CD14-positive monocyte (primary cell): ENCODE results near the gene MGME1. TPM values are rescaled to one million over a fixed set of nuclear protein-coding genes. Genes with fewer than 3 reads are reported as not detected.

Source experiments
- DNase-seq, 3 donors: peaks; one replicate each; pipeline ENCODE4 v3.0.0-alpha.2; 2011 to 2022
- H2AFZ ChIP-seq: 2 replicates; pipeline ENCODE4 v1.6.0; 2012; ENCODE audit warnings: mild to moderate bottlenecking, low read depth, low read length, inconsistent platforms; ENCODE audit not compliant: insufficient read depth, poor library complexity, severe bottlenecking
- H3K27ac ChIP-seq, 2 donors: 1 replicate in 1 of 2; 2 replicates in 1 of 2; pipeline ENCODE4 v1.5.1; 2012 to 2013; ENCODE audit warnings: low read length in 2 of 2, control low read depth in 1 of 2, inconsistent platforms in 1 of 2, low read depth in 1 of 2, mild to moderate bottlenecking in 1 of 2
- H3K27me3 ChIP-seq, 2 donors: one replicate each; pipeline versions ENCODE4 v1.6.0 to v1.6.1; 2011 to 2013; ENCODE audit warnings: low read length in 2 of 2; ENCODE audit not compliant: control insufficient read depth in 2 of 2, insufficient read depth in 2 of 2
- H3K36me3 ChIP-seq, 2 donors: replicated peaks in 1 of 2; 1 replicate in 1 of 2; 2 replicates in 1 of 2; pipeline versions ENCODE4 v1.5.1 to v1.6.1; 2012 to 2013; ENCODE audit warnings: low read length in 2 of 2, control low read depth in 1 of 2, inconsistent platforms in 1 of 2, mild to moderate bottlenecking in 1 of 2; ENCODE audit not compliant: insufficient read depth in 2 of 2, control insufficient read depth in 1 of 2
- H3K4me1 ChIP-seq, 2 donors: 1 replicate in 1 of 2; 2 replicates in 1 of 2; pipeline versions ENCODE4 v1.5.1 to v1.6.1; 2012 to 2013; ENCODE audit warnings: low read length in 2 of 2, control low read depth in 1 of 2, inconsistent platforms in 1 of 2, mild to moderate bottlenecking in 1 of 2, moderate library complexity in 1 of 2; ENCODE audit not compliant: insufficient read depth in 2 of 2, control insufficient read depth in 1 of 2
- H3K4me2 ChIP-seq: replicated peaks from 2 replicates; pipeline ENCODE3; 2012; ENCODE audit warnings: low read length, moderate library complexity, mild to moderate bottlenecking; ENCODE audit not compliant: poor library complexity, severe bottlenecking; ENCODE audit errors: extremely low read depth
- H3K4me3 ChIP-seq, 3 experiments: fragments of 200-600 bp in 1 of 3; sonication (generic) in 1 of 3; replicated peaks in 1 of 3; 1 replicate in 2 of 3; 2 replicates in 1 of 3; pipeline ENCODE4 v1.5.1; 2011 to 2013; ENCODE audit warnings: low read length in 3 of 3, mild to moderate bottlenecking in 3 of 3, control low read depth in 2 of 3, low read depth in 2 of 3, inconsistent platforms in 1 of 3, moderate library complexity in 1 of 3
- H3K79me2 ChIP-seq: 2 replicates; pipeline ENCODE4 v1.6.0; 2012; ENCODE audit warnings: mild to moderate bottlenecking, control low read depth, inconsistent platforms, low read length, moderate library complexity; ENCODE audit not compliant: insufficient read depth
- H3K9ac ChIP-seq: 2 replicates; pipeline ENCODE4 v1.6.0; 2017; ENCODE audit warnings: low read length, mild to moderate bottlenecking; ENCODE audit not compliant: insufficient read depth, poor library complexity, severe bottlenecking
- H3K9me3 ChIP-seq, 2 donors: replicated peaks in 1 of 2; 1 replicate in 1 of 2; 2 replicates in 1 of 2; pipeline versions ENCODE4 v1.5.1 to v1.6.1; 2012 to 2013; ENCODE audit warnings: low read length in 2 of 2, control low read depth in 1 of 2; ENCODE audit not compliant: control insufficient read depth in 1 of 2, insufficient read depth in 1 of 2
- H4K20me1 ChIP-seq: 2 replicates; pipeline ENCODE4 v1.6.0; 2012; ENCODE audit warnings: mild to moderate bottlenecking, low read length, control low read depth, moderate library complexity; ENCODE audit not compliant: insufficient read depth
- H3K27ac Mint-ChIP-seq, 7 donors: one replicate each; pipeline ENCODE4 v1.8.0; 2020; ENCODE audit warnings: mild to moderate bottlenecking in 7 of 7, mixed read lengths in 7 of 7, moderate library complexity in 6 of 7, inconsistent platforms in 2 of 7
- H3K27me3 Mint-ChIP-seq, 3 donors: one replicate each; pipeline ENCODE4 v1.8.0; 2021 to 2022; ENCODE audit warnings: low read depth in 3 of 3, mild to moderate bottlenecking in 3 of 3, mixed read lengths in 3 of 3, moderate library complexity in 3 of 3, inconsistent platforms in 1 of 3
- H3K36me3 Mint-ChIP-seq, 2 donors: one replicate each; pipeline ENCODE4 v1.8.0; 2020; ENCODE audit warnings: mixed read lengths in 2 of 2, inconsistent platforms in 1 of 2, mild to moderate bottlenecking in 1 of 2
- H3K4me1 Mint-ChIP-seq: one replicate; pipeline ENCODE4 v1.8.0; 2020; ENCODE audit warnings: mild to moderate bottlenecking, mixed read lengths
- H3K4me3 Mint-ChIP-seq, 2 donors: one replicate each; pipeline ENCODE4 v1.8.0; 2020; ENCODE audit warnings: mild to moderate bottlenecking in 2 of 2, mixed read lengths in 2 of 2, moderate library complexity in 1 of 2
- H3K9me3 Mint-ChIP-seq, 7 donors: one replicate each; pipeline ENCODE4 v1.8.0; 2020 to 2022; ENCODE audit warnings: mixed read lengths in 7 of 7, mild to moderate bottlenecking in 6 of 7, moderate library complexity in 6 of 7, inconsistent platforms in 2 of 7
- CTCF ChIP-seq: fragments of 200-600 bp; IDR thresholded peaks from one replicate; pipeline ENCODE4 v1.8.0; 2022; ENCODE audit warnings: antibody characterized with exemption, mild to moderate bottlenecking
- WGBS: methylation state at CpG from one replicate; pipeline ENCODE4 v1.1.5; 2013; ENCODE audit warnings: missing lambda C conversion rate; ENCODE audit not compliant: insufficient coverage; 5-methylcytosine and 5-hydroxymethylcytosine counted together
- intact Hi-C, 2 donors: fragments of 100-400 bp; cut with micrococcal nuclease; formaldehyde crosslinking; loops; one replicate each; pipeline versions ENCODE4 v1.15.0 to v1.15.1; 2023
- polyA plus RNA-seq, 3 donors: library from polyadenylated mRNA; depleted of rRNA in 1 of 3; unstranded in 2 of 3; stranded (reverse) in 1 of 3; fragments of 300-500 nt in 2 of 3; fragments of >200 nt in 1 of 3; fragmentation: Illumina TruSeq in 2 of 3; gene quantifications; 1 replicate in 2 of 3; 2 replicates in 1 of 3; pipeline ENCODE4 v1.2.3, GENCODE V29; 2012 to 2021

MGME1 gene
- polyA plus RNA-seq, 3 donors = 2.5 to 20.1 (median 13.4) TPM

GRCh38 chr20:17952692-17953684 lies 15.8 kb upstream of the MGME1 start:
- H3K4me3 Mint-ChIP-seq = no peak overlapping the region
- TF ChIP-seq CTCF = no peak
- peak overlapping the region in 3 of 7 donors; percentile 58 to 81 (median 80) for H3K27ac Mint-ChIP-seq
- H3K4me1 Mint-ChIP-seq = peaks cover 7% of the 10 kb centered on the region
- Histone ChIP-seq H3K9me3 (no peaks in the 10 kb centered on the region), H2AFZ (no peak overlapping the region), H3K27ac (peak overlapping the region in 1 of 2 donors; percentile 2), H3K4me2 (no peak overlapping the region), H4K20me1 (peaks cover 69% of the 10 kb centered on the region), H3K9ac (no peak overlapping the region), H3K4me3 (no peak overlapping the region), H3K27me3 (no peaks in the 10 kb centered on the region), H3K36me3 (peaks cover 85 to 90% of the 10 kb centered on the region in 2 donors), H3K79me2 (peaks cover 59% of the 10 kb centered on the region), H3K4me1 (no peaks in the 10 kb centered on the region)
- H3K27me3 Mint-ChIP-seq = no peaks in the 10 kb centered on the region
- intact Hi-C loops = no loop called here
- no peak for DNase-seq
- peaks cover 87 to 95% of the 10 kb centered on the region in 2 donors for H3K36me3 Mint-ChIP-seq
- no CpG with 5 or more reads among the region's 8 CpGs for WGBS
- H3K9me3 Mint-ChIP-seq = peaks cover 0 to 2% (median 0%) of the 10 kb centered on the region in 7 donors

- peaks cover 69% of the 10 kb centered on the region for H3K79me2 ChIP-seq
- no peak for DNase-seq
- H3K4me3 Mint-ChIP-seq = no peak overlapping the region
- H3K9me3 Mint-ChIP-seq = peaks cover 0 to 2% (median 0%) of the 10 kb centered on the region in 7 donors
- no peak overlapping the region for H2AFZ ChIP-seq
- 100% methylated on average over 5 of the region's 5 CpGs for WGBS
- no peaks in the 10 kb centered on the region for H3K27me3 ChIP-seq
- H3K27me3 Mint-ChIP-seq = no peaks in the 10 kb centered on the region
- no peak overlapping the region for H3K4me3 ChIP-seq
- intact Hi-C loops = no loop called here
- H4K20me1 ChIP-seq = peaks cover 78% of the 10 kb centered on the region
- peaks cover 76 to 81% of the 10 kb centered on the region in 2 donors for H3K36me3 ChIP-seq
- no peak overlapping the region for H3K9ac ChIP-seq
- H3K27ac ChIP-seq = peak overlapping the region in 1 of 2 donors; percentile 2
- TF ChIP-seq CTCF = no peak
- H3K4me2 ChIP-seq = no peak overlapping the region
- H3K4me1 Mint-ChIP-seq = peaks cover 13% of the 10 kb centered on the region
- peaks cover 77 to 86% of the 10 kb centered on the region in 2 donors for H3K36me3 Mint-ChIP-seq
- no peaks in the 10 kb centered on the region for H3K4me1 ChIP-seq
- H3K9me3 ChIP-seq = no peaks in the 10 kb centered on the region
- H3K27ac Mint-ChIP-seq = peak overlapping the region in 2 of 7 donors; percentile 57 to 79
These were observed 14.9 kb upstream of the MGME1 start for GRCh38 chr20:17953935-17954334.
